ENCODE results near the gene LHPP. TPM values are rescaled to one million over a fixed set of nuclear protein-coding genes. Genes with fewer than 3 reads are reported as not detected.

LHPP gene
- polyA plus RNA-seq, 2 of the 4 experiments (the other 2 are of a cell fraction), result 14.4 to 18.6 TPM

GRCh38 chr10:124522131-124522932 is 60.7 kb downstream of the LHPP start:
- TF ChIP-seq MAZ (IDR thresholded peaks at IDR 0.05; ENCODE audit: borderline replicate concordance, low read depth, low read length) (no peak), SREBF2 (IDR thresholded peaks at IDR 0.05) (no peak), TP53 (CRISPR knock-in tag; IDR thresholded peaks at IDR 0.05) (no peak), EHMT2 (IDR thresholded peaks at IDR 0.05; ENCODE audit: low read depth) (no peak), EHF (CRISPR knock-in tag; IDR thresholded peaks at IDR 0.05) (no peak), HOXB5 (CRISPR knock-in tag; IDR thresholded peaks at IDR 0.05) (no peak), RAD21 (conservative IDR thresholded peaks at IDR 0.05 in 1 of 2, IDR thresholded peaks at IDR 0.05 in 1 of 2) (no peak), HOXB13 (CRISPR knock-in tag; IDR thresholded peaks at IDR 0.05; ENCODE audit: low read depth) (no peak), USF2 (IDR thresholded peaks at IDR 0.05) (no peak), HEYL (CRISPR knock-in tag; IDR thresholded peaks at IDR 0.05) (no peak), CHD4 (IDR thresholded peaks at IDR 0.05; ENCODE audit: borderline replicate concordance) (no peak), HMGXB4 (CRISPR knock-in tag; IDR thresholded peaks at IDR 0.05; ENCODE audit: borderline replicate concordance) (no peak), RFX5 (IDR thresholded peaks at IDR 0.05) (no peak), MAX (IDR thresholded peaks at IDR 0.05) (no peak), ZSCAN20 (CRISPR knock-in tag; IDR thresholded peaks at IDR 0.05) (no peak), POLR2AphosphoS2 (conservative IDR thresholded peaks at IDR 0.05; ENCODE audit: low read length) (no peak)
- TF ChIP-seq, protein P1, sequence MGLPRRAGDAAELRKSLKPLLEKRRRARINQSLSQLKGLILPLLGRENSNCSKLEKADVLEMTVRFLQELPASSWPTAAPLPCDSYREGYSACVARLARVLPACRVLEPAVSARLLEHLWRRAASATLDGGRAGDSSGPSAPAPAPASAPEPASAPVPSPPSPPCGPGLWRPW (IDR thresholded peaks at IDR 0.05), result no peak
- TF ChIP-seq, protein P2, sequence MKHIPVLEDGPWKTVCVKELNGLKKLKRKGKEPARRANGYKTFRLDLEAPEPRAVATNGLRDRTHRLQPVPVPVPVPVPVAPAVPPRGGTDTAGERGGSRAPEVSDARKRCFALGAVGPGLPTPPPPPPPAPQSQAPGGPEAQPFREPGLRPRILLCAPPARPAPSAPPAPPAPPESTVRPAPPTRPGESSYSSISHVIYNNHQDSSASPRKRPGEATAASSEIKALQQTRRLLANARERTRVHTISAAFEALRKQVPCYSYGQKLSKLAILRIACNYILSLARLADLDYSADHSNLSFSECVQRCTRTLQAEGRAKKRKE (CRISPR knock-in tag; IDR thresholded peaks at IDR 0.05; ENCODE audit: low read depth), result no peak
- DNase-seq (ENCODE audit: low read depth in 1 of 2, low spot score in 1 of 2) (no peak), FAIRE-seq (no peak), ATAC-seq (no peak; a peak in 3 of 6 replicates)
- Histone ChIP-seq H3K4me1 (peaks cover 13% of the 10 kb centered on the region), H3K27ac (no peak overlapping the region), H3K9me3 (no peaks in the 10 kb centered on the region), H3K4me3 (no peak overlapping the region), H3K4me2 (peak overlapping the region; percentile 77)
- ChIA-PET POLR2A (no interaction called here), CTCF (interaction anchor here (0.6 to 3.0 kb wide), 4 partner anchors 8 to 946 kb away, joined by 3 to 16 read pairs (median 4); no protein-coding TSS in a partner anchor)
- WGBS (ENCODE audit: missing lambda C conversion rate), result 89% methylated on average over 8 of the region's 13 CpGs

DNA sequence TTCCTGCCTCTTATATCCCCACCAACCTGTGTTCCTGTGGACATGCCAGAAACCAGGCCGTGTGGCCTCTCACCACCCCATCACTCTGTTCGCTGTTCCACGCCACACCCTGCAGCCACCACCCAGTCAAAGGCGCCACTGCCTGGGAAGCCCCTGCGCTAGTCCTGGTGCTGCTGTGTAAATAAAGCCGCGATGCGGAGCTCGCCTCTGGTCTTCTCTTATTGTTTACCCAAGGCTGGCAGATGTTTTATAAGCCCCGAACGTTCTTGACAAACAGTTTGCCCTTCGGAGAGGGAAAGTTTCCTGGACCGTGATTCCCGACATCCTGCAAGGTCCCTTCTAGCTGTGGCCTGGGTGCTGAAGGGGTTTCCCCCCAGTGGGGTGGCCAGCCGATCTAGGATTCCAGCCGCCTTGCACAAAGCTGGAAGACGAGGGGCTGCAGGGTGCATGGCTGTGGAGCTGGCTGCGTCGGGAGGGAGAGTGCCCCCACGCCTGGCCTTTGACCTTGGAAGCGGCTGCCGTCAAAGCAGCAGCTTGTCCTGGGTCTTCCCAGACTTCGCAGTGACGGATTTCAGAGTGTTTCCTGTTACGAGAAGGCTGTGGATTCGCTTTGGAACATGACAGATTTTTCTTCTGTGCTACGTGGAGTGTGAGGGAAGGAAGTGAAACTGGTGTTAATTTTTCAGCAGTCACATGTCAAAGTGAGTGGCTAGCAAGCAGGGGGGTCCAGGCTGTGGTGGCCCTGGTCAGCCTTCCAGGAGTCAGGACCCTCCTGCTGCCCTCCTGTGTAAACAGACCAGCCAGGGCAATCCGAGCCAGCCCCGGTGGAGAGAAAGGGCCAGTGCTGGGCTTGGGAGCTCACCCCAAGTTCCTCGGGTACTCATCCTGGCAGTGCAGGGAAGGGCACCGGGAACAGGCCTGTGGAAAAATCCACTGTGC is 61.6 kb downstream of the LHPP start:
- H3K4me3 ChIP-seq, result 0 out of 3 replicates have a peak overlapping the region, but pooled peaks have one; percentile 16
- CTCF ChIA-PET, result interaction anchor here (0.6 to 3.0 kb wide), 5 partner anchors 7 to 947 kb away, joined by 3 to 16 read pairs (median 3); no protein-coding TSS in a partner anchor
- DNase-seq (ENCODE audit: low read depth in 1 of 2, low spot score in 1 of 2) (peak in 1 of 2 experiments; percentile 33), FAIRE-seq (no peak), ATAC-seq (peak; percentile 49 to 74; a peak in 4 of 6 replicates)
- WGBS (ENCODE audit: missing lambda C conversion rate), result 45% methylated on average over 26 of the region's 31 CpGs
- POLR2A ChIA-PET, result no interaction called here
- peaks cover 13% of the 10 kb centered on the region for H3K4me1 ChIP-seq
- peak overlapping the region; percentile 77 for H3K4me2 ChIP-seq
- H3K27ac ChIP-seq, result no peak overlapping the region
- H3K9me3 ChIP-seq, result no peaks in the 10 kb centered on the region
- TF ChIP-seq RARB (CRISPR knock-in tag; IDR thresholded peaks at IDR 0.05), result no peak
- TF ChIP-seq EP300 (IDR thresholded peaks at IDR 0.05), result no peak
- no peak for TF ChIP-seq HMGXB4 (CRISPR knock-in tag; IDR thresholded peaks at IDR 0.05; ENCODE audit: borderline replicate concordance)
- no peak for TF ChIP-seq SMC3 (IDR thresholded peaks at IDR 0.05)
- no peak for TF ChIP-seq NFE2L2 (conservative IDR thresholded peaks at IDR 0.05; ENCODE audit: low read length)
- no peak for TF ChIP-seq CTCF (IDR thresholded peaks at IDR 0.05)
- no peak for TF ChIP-seq CHD4 (IDR thresholded peaks at IDR 0.05; ENCODE audit: borderline replicate concordance)
- TF ChIP-seq EHF (CRISPR knock-in tag; IDR thresholded peaks at IDR 0.05), result no peak
- TF ChIP-seq CBX2 (IDR thresholded peaks at IDR 0.05; ENCODE audit: borderline replicate concordance, low read depth), result no peak
- no peak for TF ChIP-seq RNF2 (IDR thresholded peaks at IDR 0.05; ENCODE audit: borderline replicate concordance, low read depth)
- TF ChIP-seq TP53 (CRISPR knock-in tag; IDR thresholded peaks at IDR 0.05), result no peak
- TF ChIP-seq POLR2AphosphoS2 (conservative IDR thresholded peaks at IDR 0.05; ENCODE audit: low read length), result no peak
